ENCODE results near the gene NACC1. TPM values are rescaled to one million over a fixed set of nuclear protein-coding genes. Genes with fewer than 3 reads are reported as not detected.

The NACC1 gene
- total RNA-seq, 1 experiment from 2014 or later = 80.9 TPM

DNA sequence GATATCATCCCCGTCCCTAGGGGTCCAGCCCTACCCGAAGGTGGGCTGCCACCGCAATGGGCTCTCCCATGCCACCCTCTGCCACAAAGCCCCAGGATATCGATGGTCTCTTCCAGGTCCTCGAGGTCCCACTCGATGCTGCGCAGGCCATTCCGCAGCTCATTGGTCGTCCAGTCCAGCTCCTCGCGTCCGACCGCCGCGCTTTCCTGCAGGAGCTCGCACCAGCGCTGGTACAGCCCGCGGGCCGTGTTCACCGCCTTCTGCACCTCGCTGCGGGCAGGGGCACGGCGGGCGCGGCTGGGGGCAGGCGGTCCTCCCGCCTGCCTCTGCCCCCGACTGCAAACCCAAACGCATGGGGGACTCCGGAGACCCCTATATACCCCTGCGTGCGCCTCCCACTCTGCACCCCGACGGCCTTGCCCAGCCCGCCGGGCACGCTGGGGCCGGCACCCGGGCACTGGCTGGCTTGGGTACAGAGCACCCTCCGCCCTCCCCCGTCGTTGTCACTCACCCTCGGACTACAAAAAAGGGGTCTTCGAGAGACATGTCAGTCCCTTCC, 31.6 kb downstream of the NACC1 start:
- Mint-ChIP-seq H3K9me3 (ENCODE audit: low read depth, unreplicated experiment) (no peaks in the 10 kb centered on the region), H3K27me3 (ENCODE audit: unreplicated experiment) (peaks cover 15% of the 10 kb centered on the region), H3K27ac (ENCODE audit: unreplicated experiment) (peak overlapping the region; percentile 100), H3K4me3 (ENCODE audit: low read depth, unreplicated experiment) (peak overlapping the region; percentile 94), H3K36me3 (ENCODE audit: insufficient read depth, unreplicated experiment) (peaks cover 82% of the 10 kb centered on the region), H3K4me1 (ENCODE audit: low read depth, unreplicated experiment) (peaks cover 17% of the 10 kb centered on the region)
- intact Hi-C loops (cut with micrococcal nuclease; ENCODE audit: unreplicated experiment) = no loop called here
- TF ChIP-seq, protein P1, sequence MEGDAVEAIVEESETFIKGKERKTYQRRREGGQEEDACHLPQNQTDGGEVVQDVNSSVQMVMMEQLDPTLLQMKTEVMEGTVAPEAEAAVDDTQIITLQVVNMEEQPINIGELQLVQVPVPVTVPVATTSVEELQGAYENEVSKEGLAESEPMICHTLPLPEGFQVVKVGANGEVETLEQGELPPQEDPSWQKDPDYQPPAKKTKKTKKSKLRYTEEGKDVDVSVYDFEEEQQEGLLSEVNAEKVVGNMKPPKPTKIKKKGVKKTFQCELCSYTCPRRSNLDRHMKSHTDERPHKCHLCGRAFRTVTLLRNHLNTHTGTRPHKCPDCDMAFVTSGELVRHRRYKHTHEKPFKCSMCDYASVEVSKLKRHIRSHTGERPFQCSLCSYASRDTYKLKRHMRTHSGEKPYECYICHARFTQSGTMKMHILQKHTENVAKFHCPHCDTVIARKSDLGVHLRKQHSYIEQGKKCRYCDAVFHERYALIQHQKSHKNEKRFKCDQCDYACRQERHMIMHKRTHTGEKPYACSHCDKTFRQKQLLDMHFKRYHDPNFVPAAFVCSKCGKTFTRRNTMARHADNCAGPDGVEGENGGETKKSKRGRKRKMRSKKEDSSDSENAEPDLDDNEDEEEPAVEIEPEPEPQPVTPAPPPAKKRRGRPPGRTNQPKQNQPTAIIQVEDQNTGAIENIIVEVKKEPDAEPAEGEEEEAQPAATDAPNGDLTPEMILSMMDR (IDR thresholded peaks at IDR 0.05; ENCODE audit: unreplicated experiment) = no peak
- no peak for DNase-seq
- BruUV-seq (replicated peaks) = no TSS peak
- CTCF ChIA-PET = interaction anchor here (0.7 to 1.4 kb wide), 5 partner anchors 14 to 83 kb away, joined by 3 to 8 read pairs (median 4); no protein-coding TSS in a partner anchor

DNA sequence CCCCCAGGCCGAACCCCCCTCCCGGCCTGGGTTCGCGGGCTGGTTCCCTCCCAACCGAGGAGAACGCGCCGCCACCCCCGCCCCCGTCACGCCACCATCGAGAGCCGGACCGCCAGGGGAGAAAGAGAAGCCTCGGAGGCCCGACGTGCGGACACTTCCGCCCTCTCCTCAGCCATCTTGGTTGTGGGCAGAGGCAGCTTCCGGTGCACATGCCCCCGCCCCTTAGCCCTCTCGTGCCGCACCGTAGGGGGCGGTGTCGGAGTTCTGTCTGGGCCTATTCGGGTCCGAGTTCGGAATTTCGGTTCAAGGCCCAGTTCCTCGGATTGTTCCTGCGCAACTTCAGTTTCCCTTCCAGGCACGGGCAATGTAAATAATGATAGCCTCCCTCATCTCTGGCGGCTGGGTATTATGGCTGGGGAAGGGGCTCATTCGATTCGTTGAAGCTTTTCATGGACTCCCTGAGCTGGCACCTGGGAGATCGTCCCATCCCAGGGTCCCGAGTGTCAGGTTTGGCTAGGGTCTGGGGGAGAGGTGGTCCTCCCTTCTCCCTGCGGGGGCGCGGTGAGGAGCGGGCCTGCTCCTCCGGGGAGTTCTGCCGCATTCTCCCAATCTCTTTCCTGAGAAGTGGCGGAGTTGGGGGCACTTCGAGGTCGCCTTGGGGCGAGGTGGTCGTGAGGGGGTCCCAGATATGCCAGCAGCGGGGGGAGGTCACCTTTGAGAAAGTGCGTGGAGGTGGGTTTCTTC, 32.3 kb downstream of the NACC1 start, which contains the start of the genes IER2 and STX10:
IER2 (plus strand) TSS at position 225 of the 744 bp plus-strand sequence. CDS start 2,776 bp downstream, outside the sequence.
STX10 (minus strand) TSS at position 189 of the 744 bp plus-strand sequence. CDS start 202 bp downstream, outside the sequence.
- CTCF ChIA-PET = interaction anchor here (0.5 to 1.4 kb wide), 7 partner anchors 13 to 532 kb away, joined by 3 to 8 read pairs (median 3); partner anchors contain the start of gene DNASE2
- peaks cover 15% of the 10 kb centered on the region for H3K27me3 Mint-ChIP-seq (ENCODE audit: unreplicated experiment)
- peak; percentile 90 for DNase-seq
- TF ChIP-seq, protein P1 (IDR thresholded peaks at IDR 0.05; ENCODE audit: unreplicated experiment) = peak; percentile 36
- BruUV-seq (replicated peaks) = no TSS peak
- peaks cover 85% of the 10 kb centered on the region for H3K36me3 Mint-ChIP-seq (ENCODE audit: insufficient read depth, unreplicated experiment)
- intact Hi-C loops (cut with micrococcal nuclease; ENCODE audit: unreplicated experiment) = no loop called here
- H3K4me1 Mint-ChIP-seq (ENCODE audit: low read depth, unreplicated experiment) = peaks cover 17% of the 10 kb centered on the region
- peak within 1 kb of the TSS; percentile 100 for H3K27ac Mint-ChIP-seq (ENCODE audit: unreplicated experiment)
- no peaks in the 10 kb centered on the region for H3K9me3 Mint-ChIP-seq (ENCODE audit: low read depth, unreplicated experiment)
- H3K4me3 Mint-ChIP-seq (ENCODE audit: low read depth, unreplicated experiment) = peak within 1 kb of the TSS; percentile 94

DNA sequence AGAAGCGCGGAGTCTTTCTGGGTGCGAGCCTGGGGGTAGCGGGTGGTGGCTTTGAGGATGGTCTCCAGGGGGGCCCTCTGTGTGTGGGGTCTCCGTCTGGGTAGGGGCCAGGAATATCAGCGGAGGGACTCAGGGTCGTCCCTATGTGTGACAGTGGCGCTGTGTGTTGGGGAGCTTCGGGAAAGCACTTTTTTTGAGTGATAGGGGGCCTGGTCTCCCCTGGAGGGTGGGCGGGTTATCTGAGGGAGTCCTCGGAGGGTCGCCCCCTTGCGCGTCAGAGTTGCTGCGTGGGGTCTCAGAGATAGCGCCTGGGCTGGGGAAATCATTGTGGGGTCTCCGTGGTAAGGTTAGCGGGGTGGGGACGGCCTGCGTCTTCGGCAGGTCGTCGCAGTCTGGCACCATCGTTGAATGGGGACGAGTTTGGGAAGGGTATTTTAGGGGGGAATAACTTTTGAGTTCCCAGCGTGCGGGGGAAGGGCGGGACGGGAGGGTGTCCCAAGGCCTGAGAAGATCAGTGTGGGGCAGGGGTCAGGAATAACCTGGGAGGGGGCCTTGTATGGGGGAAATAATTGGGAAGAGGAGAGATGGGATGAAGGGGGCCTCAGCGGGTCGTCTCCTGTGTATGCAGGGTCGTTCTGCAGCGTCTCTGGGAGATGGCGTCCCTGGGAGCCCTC, 33.0 kb downstream of the NACC1 start:
- intact Hi-C loops (cut with micrococcal nuclease; ENCODE audit: unreplicated experiment) = no loop called here

More for the DNA sequence above, 33.0 kb downstream of the NACC1 start:
- TF ChIP-seq, protein P1 (IDR thresholded peaks at IDR 0.05; ENCODE audit: unreplicated experiment) = no peak
- H3K27me3 Mint-ChIP-seq (ENCODE audit: unreplicated experiment) = peaks cover 15% of the 10 kb centered on the region
- H3K9me3 Mint-ChIP-seq (ENCODE audit: low read depth, unreplicated experiment) = no peaks in the 10 kb centered on the region
- H3K4me1 Mint-ChIP-seq (ENCODE audit: low read depth, unreplicated experiment) = peaks cover 17% of the 10 kb centered on the region
- H3K4me3 Mint-ChIP-seq (ENCODE audit: low read depth, unreplicated experiment) = peak overlapping the region; percentile 94
- TSS peak; percentile 51 for BruUV-seq (replicated peaks)
- H3K27ac Mint-ChIP-seq (ENCODE audit: unreplicated experiment) = peak overlapping the region; percentile 100
- DNase-seq = no peak
- CTCF ChIA-PET = interaction anchor here (1.4 kb wide), 1 partner anchor 12 kb away, joined by 8 read pairs; no protein-coding TSS in a partner anchor
- H3K36me3 Mint-ChIP-seq (ENCODE audit: insufficient read depth, unreplicated experiment) = peaks cover 92% of the 10 kb centered on the region

Measured in Calu3 (cell line).